Activated CD4-positive, alpha-beta T cell treated with anti-CD3 and anti-CD28 coated beads, Interleukin-2, Interleukin-6, amounts not matched to agents 100 ng/mL and 50 ng/mL, durations not matched to agents 16 hours and 8 hours (primary cell): ENCODE results near the gene MALT1.
"Not testable (repeated sequence)": the region's sequence is repeated elsewhere in the genome, so short reads cannot be mapped to it uniquely, and the experiment has no call there.

Source experiments
- DNase-seq: peaks from one replicate; pipeline ENCODE4 v3.0.0-alpha.2; 2020

Gene MALT1

GRCh38 chr18:58671111-58671631 is at the start of gene MALT1:
Gene MALT1, plus strand, starts transcription at chr18:58671465. Its CDS starts 179 bp downstream, at chr18:58671644.
- DNase-seq = peak; percentile 98

GRCh38 chr18:58624011-58624410 is 47.3 kb upstream of the MALT1 start:
- DNase-seq = no peak

GRCh38 chr18:58625839-58626238 is 45.4 kb upstream of the MALT1 start:
- no peak for DNase-seq

GRCh38 chr18:58630071-58630470 is 41.2 kb upstream of the MALT1 start:
- no peak for DNase-seq

- no peak for DNase-seq
Measured at GRCh38 chr18:58631301-58631700, 40.0 kb upstream of the MALT1 start.

GRCh38 chr18:58632552-58632951 is 38.7 kb upstream of the MALT1 start:
- DNase-seq = no peak

GRCh38 chr18:58633874-58634273 is 37.4 kb upstream of the MALT1 start:
- no peak for DNase-seq

- peak; percentile 61 for DNase-seq
Measured at GRCh38 chr18:58635891-58636290, 35.4 kb upstream of the MALT1 start.

GRCh38 chr18:58637197-58637596 is 34.1 kb upstream of the MALT1 start:
- no peak for DNase-seq

GRCh38 chr18:58637946-58638345 is 33.3 kb upstream of the MALT1 start:
- DNase-seq = no peak

- no peak for DNase-seq
Measured at GRCh38 chr18:58638441-58638840, 32.8 kb upstream of the MALT1 start.

GRCh38 chr18:58639237-58639636 is 32.0 kb upstream of the MALT1 start:
- no peak for DNase-seq

- DNase-seq = no peak
Measured at GRCh38 chr18:58639751-58640427, 31.4 kb upstream of the MALT1 start.

- no peak for DNase-seq
Measured at GRCh38 chr18:58640428-58640805, 30.8 kb upstream of the MALT1 start.

GRCh38 chr18:58640891-58641610 is 30.2 kb upstream of the MALT1 start:
- no peak for DNase-seq

GRCh38 chr18:58643557-58643956 is 27.7 kb upstream of the MALT1 start:
- not testable (repeated sequence) for DNase-seq

GRCh38 chr18:58645398-58645797 is 25.9 kb upstream of the MALT1 start:
- no peak for DNase-seq

GRCh38 chr18:58646334-58646862 is 24.9 kb upstream of the MALT1 start:
- DNase-seq = no peak

GRCh38 chr18:58649966-58650816 is 21.1 kb upstream of the MALT1 start:
- DNase-seq = peak; percentile 82

GRCh38 chr18:58650830-58651229 is 20.4 kb upstream of the MALT1 start:
- not testable (repeated sequence) for DNase-seq

- DNase-seq = not testable (repeated sequence)
Measured at GRCh38 chr18:58653144-58653722, 18.0 kb upstream of the MALT1 start.

GRCh38 chr18:58653814-58654509 is 17.3 kb upstream of the MALT1 start:
- no peak for DNase-seq
